HL-60 (cell line): ENCODE measurements around the gene PCA3.

ENCODE experiments used
- DNase-seq, 2 experiments: peaks; one replicate each; pipeline ENCODE4 v3.0.0-alpha.2; 2010 to 2020; ENCODE audit warnings: low read depth in 1 of 2, low spot score in 1 of 2
- H3K27ac ChIP-seq: fragments of 250-450 bp; sonication (Bioruptor Pico); replicated peaks from 2 replicates; pipeline ENCODE4 v1.5.1; 2020; ENCODE audit warnings: mild to moderate bottlenecking, moderate library complexity
- H3K27me3 ChIP-seq: fragments of 250-450 bp; sonication (Bioruptor Pico); 2 replicates; pipeline ENCODE4 v1.5.1; 2021; ENCODE audit warnings: mild to moderate bottlenecking, moderate library complexity; ENCODE audit not compliant: insufficient read depth, poor library complexity, severe bottlenecking
- H3K4me3 ChIP-seq: replicated peaks from 2 replicates; pipeline ENCODE4 v1.5.1; 2011; ENCODE audit warnings: mild to moderate bottlenecking, control low read depth, low read length; ENCODE audit not compliant: insufficient read depth
- CTCF ChIP-seq: IDR thresholded peaks from one replicate; pipeline ENCODE4 v1.5.1; 2011; ENCODE audit warnings: low read length, control low read depth, inconsistent platforms; ENCODE audit not compliant: insufficient read depth
- GABPA ChIP-seq: IDR thresholded peaks from 2 replicates; pipeline ENCODE4 v1.6.1; 2012; ENCODE audit warnings: low read depth
- POLR2AphosphoS5 ChIP-seq: IDR thresholded peaks from 2 replicates; pipeline ENCODE4 v1.6.1; 2012; ENCODE audit warnings: low read depth
- REST ChIP-seq: IDR thresholded peaks from 2 replicates; pipeline ENCODE4 v1.6.1; 2012; ENCODE audit warnings: low read depth; ENCODE audit not compliant: insufficient replicate concordance
- SPI1 ChIP-seq: IDR thresholded peaks from 2 replicates; pipeline ENCODE4 v1.6.1; 2012; ENCODE audit warnings: low read depth, mild to moderate bottlenecking, borderline replicate concordance

The PCA3 gene

GRCh38 chr9:76717613-76718012, 46.6 kb upstream of the PCA3 start:
- Histone ChIP-seq H3K4me3 (no peak overlapping the region), H3K27ac (no peak overlapping the region), H3K27me3 (peaks cover 6% of the 10 kb centered on the region)
- peak in 1 of 2 experiments; percentile 39 for DNase-seq
- TF ChIP-seq SPI1 (peak; percentile 48; the same call in 1 of the 2 replicates), REST (no peak)

GRCh38 chr9:76718166-76718565, 46.1 kb upstream of the PCA3 start:
- Histone ChIP-seq H3K27me3 (peaks cover 6% of the 10 kb centered on the region), H3K4me3 (no peak overlapping the region), H3K27ac (no peak overlapping the region)
- TF ChIP-seq GABPA (no peak), REST (no peak), POLR2AphosphoS5 (no peak), CTCF (no peak), SPI1 (no peak)
- no peak for DNase-seq

- Histone ChIP-seq H3K27me3 (peaks cover 6% of the 10 kb centered on the region), H3K4me3 (no peak overlapping the region), H3K27ac (no peak overlapping the region)
- DNase-seq = no peak
- TF ChIP-seq GABPA (no peak), REST (no peak), POLR2AphosphoS5 (no peak), SPI1 (no peak), CTCF (no peak)
Observed at GRCh38 chr9:76720245-76720644, 44.0 kb upstream of the PCA3 start.

- TF ChIP-seq REST = no peak
- TF ChIP-seq CTCF = no peak
- no peak for TF ChIP-seq GABPA
- peak; percentile 83 for TF ChIP-seq SPI1
- TF ChIP-seq POLR2AphosphoS5 = no peak
- H3K4me3 ChIP-seq = no peak overlapping the region
- H3K27me3 ChIP-seq = peaks cover 8% of the 10 kb centered on the region
- no peak overlapping the region for H3K27ac ChIP-seq
- peak in 1 of 2 experiments; percentile 11 for DNase-seq
Observed at GRCh38 chr9:76725011-76725546, 39.2 kb upstream of the PCA3 start.
